ENCODE data around the gene SH3D21. TPM values are rescaled to one million over a fixed set of nuclear protein-coding genes. Genes with fewer than 3 reads are reported as not detected.

The SH3D21 gene
- total and polyA plus RNA-seq, 2 of the 8 experiments (the other 6 are each of a cell fraction or from before 2014, with no cell fraction given): 3.4 to 8.6 TPM

GRCh38 chr1:36351227-36351977 lies 45.2 kb downstream of the SH3D21 start (continued):
- TF ChIP-seq GTF2F1 (IDR thresholded peaks at IDR 0.05; ENCODE audit: borderline replicate concordance, low read depth, low read length): no peak
- TF ChIP-seq SRF (IDR thresholded peaks at IDR 0.05; ENCODE audit: low read depth, low read length): no peak
- TF ChIP-seq SP1 (IDR thresholded peaks at IDR 0.05; ENCODE audit: low read depth, low read length): no peak
- TF ChIP-seq SAP30 (IDR thresholded peaks at IDR 0.05; ENCODE audit: insufficient read depth, insufficient replicate concordance, low read length): no peak
- TF ChIP-seq KDM1A (IDR thresholded peaks at IDR 0.05; ENCODE audit: borderline replicate concordance, low read length): no peak
